Mesothelial cell of epicardium (in vitro differentiated cells): ENCODE data around the gene CDX1. TPM values are rescaled to one million over a fixed set of nuclear protein-coding genes. Genes with fewer than 3 reads are reported as not detected.

Experiments used
- DNase-seq, 2 experiments: peaks; one replicate each; pipeline ENCODE4 v3.0.0; 2021; ENCODE audit warnings: low spot score in 2 of 2; ENCODE audit not compliant: unreplicated experiment in 2 of 2
- H3K27ac Mint-ChIP-seq: 2 replicates; pipeline ENCODE4 v1.8.0; 2021; ENCODE audit warnings: mixed read lengths
- H3K27me3 Mint-ChIP-seq: 2 replicates; pipeline ENCODE4 v1.8.0; 2021; ENCODE audit warnings: low read depth, mixed read lengths
- H3K36me3 Mint-ChIP-seq: 2 replicates; pipeline ENCODE4 v1.8.0; 2021; ENCODE audit warnings: mixed read lengths
- H3K4me1 Mint-ChIP-seq: 2 replicates; pipeline ENCODE4 v1.8.0; 2021; ENCODE audit warnings: mixed read lengths
- H3K4me3 Mint-ChIP-seq: 2 replicates; pipeline ENCODE4 v1.8.0; 2021; ENCODE audit warnings: mild to moderate bottlenecking, moderate library complexity, mixed read lengths
- H3K9me3 Mint-ChIP-seq: 2 replicates; pipeline ENCODE4 v1.8.0; 2021; ENCODE audit warnings: mixed read lengths
- total RNA-seq: library from RNA; stranded (reverse); gene quantifications from 3 replicates; pipeline ENCODE4 v1.2.1, GENCODE V29; 2021
- TF ChIP-seq, protein P1 (sequence below): fragments of 200-600 bp; sonication (generic); IDR thresholded peaks from one replicate; pipeline ENCODE4 v1.5.0; 2021; ENCODE audit warnings: antibody characterized with exemption; ENCODE audit not compliant: unreplicated experiment

CDX1 gene
- total RNA-seq, 1 donor from 2014 or later, result 0.51 TPM

- DNase-seq, result no peak
- peak overlapping the region; percentile 76 for H3K27ac Mint-ChIP-seq
- H3K27me3 Mint-ChIP-seq, result no peaks in the 10 kb centered on the region
- no peaks in the 10 kb centered on the region for H3K9me3 Mint-ChIP-seq
- TF ChIP-seq, protein P1, sequence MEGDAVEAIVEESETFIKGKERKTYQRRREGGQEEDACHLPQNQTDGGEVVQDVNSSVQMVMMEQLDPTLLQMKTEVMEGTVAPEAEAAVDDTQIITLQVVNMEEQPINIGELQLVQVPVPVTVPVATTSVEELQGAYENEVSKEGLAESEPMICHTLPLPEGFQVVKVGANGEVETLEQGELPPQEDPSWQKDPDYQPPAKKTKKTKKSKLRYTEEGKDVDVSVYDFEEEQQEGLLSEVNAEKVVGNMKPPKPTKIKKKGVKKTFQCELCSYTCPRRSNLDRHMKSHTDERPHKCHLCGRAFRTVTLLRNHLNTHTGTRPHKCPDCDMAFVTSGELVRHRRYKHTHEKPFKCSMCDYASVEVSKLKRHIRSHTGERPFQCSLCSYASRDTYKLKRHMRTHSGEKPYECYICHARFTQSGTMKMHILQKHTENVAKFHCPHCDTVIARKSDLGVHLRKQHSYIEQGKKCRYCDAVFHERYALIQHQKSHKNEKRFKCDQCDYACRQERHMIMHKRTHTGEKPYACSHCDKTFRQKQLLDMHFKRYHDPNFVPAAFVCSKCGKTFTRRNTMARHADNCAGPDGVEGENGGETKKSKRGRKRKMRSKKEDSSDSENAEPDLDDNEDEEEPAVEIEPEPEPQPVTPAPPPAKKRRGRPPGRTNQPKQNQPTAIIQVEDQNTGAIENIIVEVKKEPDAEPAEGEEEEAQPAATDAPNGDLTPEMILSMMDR, result no peak
- H3K4me3 Mint-ChIP-seq, result no peak overlapping the region
- H3K4me1 Mint-ChIP-seq, result peaks cover 6% of the 10 kb centered on the region
- no peaks in the 10 kb centered on the region for H3K36me3 Mint-ChIP-seq
These were observed 13.9 kb downstream of the CDX1 start for GRCh38 chr5:150180241-150181026.

- DNase-seq, result no peak
- Mint-ChIP-seq H3K36me3 (no peaks in the 10 kb centered on the region), H3K27ac (peak overlapping the region; percentile 11), H3K9me3 (no peaks in the 10 kb centered on the region), H3K4me3 (no peak overlapping the region), H3K4me1 (peaks cover 6% of the 10 kb centered on the region), H3K27me3 (no peaks in the 10 kb centered on the region)
- TF ChIP-seq, protein P1, result no peak
These were observed 14.4 kb downstream of the CDX1 start for GRCh38 chr5:150181027-150181426.

DNA sequence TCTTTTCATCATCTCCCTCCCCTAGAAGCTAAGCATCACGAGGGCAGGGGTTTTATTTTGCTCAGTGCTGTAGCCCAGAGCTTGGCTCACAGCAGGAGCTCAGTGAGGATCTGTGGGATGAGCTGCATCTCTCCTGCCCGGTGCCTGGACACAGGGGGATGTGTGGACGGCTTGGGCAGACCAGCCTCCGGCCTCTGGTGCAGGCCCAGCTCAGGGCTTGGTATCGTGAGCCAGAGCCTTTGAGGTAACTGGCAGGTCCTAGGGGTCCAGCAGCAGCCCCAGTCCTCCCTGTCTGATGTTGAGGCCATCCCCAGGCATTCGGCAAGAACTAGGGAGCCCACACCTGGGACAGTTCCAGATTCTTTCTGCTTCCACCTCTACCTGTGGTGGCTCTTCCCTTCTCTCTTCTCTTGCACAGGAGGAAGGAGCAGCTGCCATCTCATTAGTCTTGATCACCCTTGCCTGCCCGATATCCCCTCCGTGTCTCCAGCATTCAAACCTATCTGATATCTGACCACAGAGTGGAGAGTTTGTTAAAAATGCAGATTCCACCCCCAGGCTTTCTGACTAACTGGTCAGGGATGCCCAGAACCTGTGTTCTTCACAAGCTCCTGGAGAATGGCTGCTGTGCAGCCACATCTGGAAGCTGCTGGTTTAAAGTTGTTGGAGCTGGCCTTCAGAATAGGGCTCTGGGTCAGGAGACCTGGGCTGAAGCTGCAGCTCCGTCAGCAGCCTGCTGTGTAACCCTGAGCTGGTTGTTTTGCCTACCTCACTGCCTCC, 15.4 kb downstream of the CDX1 start:
- Mint-ChIP-seq H3K9me3 (no peaks in the 10 kb centered on the region), H3K4me1 (peaks cover 6% of the 10 kb centered on the region), H3K4me3 (no peak overlapping the region), H3K36me3 (no peaks in the 10 kb centered on the region), H3K27me3 (peaks cover 4% of the 10 kb centered on the region), H3K27ac (no peak overlapping the region)
- TF ChIP-seq, protein P1, result no peak
- no peak for DNase-seq

DNA sequence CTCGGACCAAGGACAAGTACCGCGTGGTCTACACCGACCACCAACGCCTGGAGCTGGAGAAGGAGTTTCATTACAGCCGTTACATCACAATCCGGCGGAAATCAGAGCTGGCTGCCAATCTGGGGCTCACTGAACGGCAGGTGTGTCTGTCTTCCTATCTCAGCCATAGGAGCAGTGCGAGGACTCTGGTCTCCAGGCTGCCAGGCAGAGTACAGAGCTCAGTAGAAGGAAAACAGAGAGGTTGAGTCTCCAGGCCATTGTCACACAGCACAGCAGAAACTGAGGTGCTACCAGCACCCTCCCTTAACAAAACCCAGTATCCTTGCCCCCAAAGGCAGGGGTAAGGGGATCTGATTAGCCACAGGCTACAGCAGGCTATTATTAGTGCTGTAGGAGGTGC, 16.2 kb downstream of the CDX1 start:
- DNase-seq, result no peak
- Mint-ChIP-seq H3K4me3 (no peak overlapping the region), H3K36me3 (no peaks in the 10 kb centered on the region), H3K9me3 (no peaks in the 10 kb centered on the region), H3K27me3 (peaks cover 11% of the 10 kb centered on the region), H3K4me1 (peaks cover 6% of the 10 kb centered on the region), H3K27ac (no peak overlapping the region)
- TF ChIP-seq, protein P1, result no peak

GRCh38 chr5:150183436-150183835, 16.9 kb downstream of the CDX1 start:
- no peaks in the 10 kb centered on the region for H3K36me3 Mint-ChIP-seq
- TF ChIP-seq, protein P1, result no peak
- peaks cover 6% of the 10 kb centered on the region for H3K4me1 Mint-ChIP-seq
- H3K9me3 Mint-ChIP-seq, result no peaks in the 10 kb centered on the region
- no peak for DNase-seq
- H3K4me3 Mint-ChIP-seq, result no peak overlapping the region
- H3K27me3 Mint-ChIP-seq, result peaks cover 16% of the 10 kb centered on the region
- no peak overlapping the region for H3K27ac Mint-ChIP-seq
